ENCODE measurements around the gene MIF4GD.

DNA sequence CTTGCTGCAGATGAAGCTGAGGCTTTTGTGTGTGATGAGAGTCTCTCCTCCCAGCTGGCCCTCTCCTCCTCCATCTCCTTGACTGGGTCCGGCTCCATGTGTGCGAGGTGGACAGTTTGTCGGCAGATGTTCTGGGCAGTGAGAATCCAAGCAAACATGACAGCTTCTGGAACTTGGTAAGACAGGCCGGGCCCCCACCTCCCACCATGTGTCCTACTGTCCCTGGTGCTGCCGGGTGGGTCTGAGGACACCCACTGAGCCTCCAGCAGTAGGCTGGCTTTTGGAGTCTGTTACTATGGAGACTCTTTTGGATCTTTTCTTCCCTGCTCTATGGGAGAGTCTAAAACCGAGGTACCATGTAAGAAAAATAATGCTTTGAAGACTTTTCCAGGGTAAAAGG lies 52.9 kb downstream of the MIF4GD start:
- TF ChIP-seq, protein P1, sequence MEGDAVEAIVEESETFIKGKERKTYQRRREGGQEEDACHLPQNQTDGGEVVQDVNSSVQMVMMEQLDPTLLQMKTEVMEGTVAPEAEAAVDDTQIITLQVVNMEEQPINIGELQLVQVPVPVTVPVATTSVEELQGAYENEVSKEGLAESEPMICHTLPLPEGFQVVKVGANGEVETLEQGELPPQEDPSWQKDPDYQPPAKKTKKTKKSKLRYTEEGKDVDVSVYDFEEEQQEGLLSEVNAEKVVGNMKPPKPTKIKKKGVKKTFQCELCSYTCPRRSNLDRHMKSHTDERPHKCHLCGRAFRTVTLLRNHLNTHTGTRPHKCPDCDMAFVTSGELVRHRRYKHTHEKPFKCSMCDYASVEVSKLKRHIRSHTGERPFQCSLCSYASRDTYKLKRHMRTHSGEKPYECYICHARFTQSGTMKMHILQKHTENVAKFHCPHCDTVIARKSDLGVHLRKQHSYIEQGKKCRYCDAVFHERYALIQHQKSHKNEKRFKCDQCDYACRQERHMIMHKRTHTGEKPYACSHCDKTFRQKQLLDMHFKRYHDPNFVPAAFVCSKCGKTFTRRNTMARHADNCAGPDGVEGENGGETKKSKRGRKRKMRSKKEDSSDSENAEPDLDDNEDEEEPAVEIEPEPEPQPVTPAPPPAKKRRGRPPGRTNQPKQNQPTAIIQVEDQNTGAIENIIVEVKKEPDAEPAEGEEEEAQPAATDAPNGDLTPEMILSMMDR (IDR thresholded peaks at IDR 0.05; ENCODE audit: poor library complexity) = no peak
- no peak for TF ChIP-seq EZH2 (IDR thresholded peaks at IDR 0.05; ENCODE audit: borderline replicate concordance)
